ENCODE results near the gene CMTM6. TPM values are rescaled to one million over a fixed set of nuclear protein-coding genes. Genes with fewer than 3 reads are reported as not detected.
"Not testable (repeated sequence)": the region's sequence is repeated elsewhere in the genome, so short reads cannot be mapped to it uniquely, and the experiment has no call there.

CMTM6 gene
- total and polyA plus RNA-seq, 7 donors: 3.7 to 8.0 (median 5.5) TPM

DNA sequence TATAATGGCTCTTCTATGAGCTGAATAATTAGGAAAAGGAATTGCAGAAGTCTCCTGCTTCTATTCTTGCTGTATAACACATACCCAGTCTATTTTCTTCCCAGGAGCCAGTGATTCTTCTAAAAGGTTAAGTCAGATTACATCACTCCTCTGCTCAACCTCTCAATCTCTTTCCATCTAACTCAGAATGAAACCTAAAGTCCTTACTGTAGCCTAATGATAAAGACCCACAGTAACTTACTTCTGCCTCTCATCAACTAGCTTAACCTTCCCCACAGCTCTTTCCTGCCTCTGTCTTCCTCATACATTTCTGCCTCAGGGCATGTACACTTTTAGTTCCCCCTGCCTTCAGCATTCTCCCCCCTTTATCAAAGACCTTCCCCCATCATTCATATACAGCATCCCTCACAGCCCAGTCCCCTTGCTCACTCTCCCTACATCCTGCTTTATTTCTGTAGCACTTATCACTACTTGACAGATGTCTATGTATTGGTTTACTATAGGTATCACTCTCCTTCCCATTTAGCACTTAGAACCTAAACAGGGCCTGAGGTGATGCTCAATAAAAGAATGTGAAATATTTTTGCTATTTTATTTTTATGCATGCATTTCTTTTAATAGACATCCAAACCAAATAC lies 28.5 kb upstream of the CMTM6 start:
- DNase-seq (no peak), ATAC-seq (no peak)
- Histone ChIP-seq H3K27ac (no peak overlapping the region), H3K27me3 (ENCODE audit: insufficient read depth in 3 of 3, low read length in 2 of 3) (no peaks in the 10 kb centered on the region), H3K36me3 (ENCODE audit: insufficient read depth in 1 of 2, low read depth in 1 of 2) (peaks cover 6 to 96% of the 10 kb centered on the region in 2 donors), H3K4me3 (no peak overlapping the region), H3K9me3 (no peaks in the 10 kb centered on the region), H3K4me1 (no peaks in the 10 kb centered on the region)
- intact Hi-C loops (cut with DNase I): no loop called here
- TF ChIP-seq, protein P1, sequence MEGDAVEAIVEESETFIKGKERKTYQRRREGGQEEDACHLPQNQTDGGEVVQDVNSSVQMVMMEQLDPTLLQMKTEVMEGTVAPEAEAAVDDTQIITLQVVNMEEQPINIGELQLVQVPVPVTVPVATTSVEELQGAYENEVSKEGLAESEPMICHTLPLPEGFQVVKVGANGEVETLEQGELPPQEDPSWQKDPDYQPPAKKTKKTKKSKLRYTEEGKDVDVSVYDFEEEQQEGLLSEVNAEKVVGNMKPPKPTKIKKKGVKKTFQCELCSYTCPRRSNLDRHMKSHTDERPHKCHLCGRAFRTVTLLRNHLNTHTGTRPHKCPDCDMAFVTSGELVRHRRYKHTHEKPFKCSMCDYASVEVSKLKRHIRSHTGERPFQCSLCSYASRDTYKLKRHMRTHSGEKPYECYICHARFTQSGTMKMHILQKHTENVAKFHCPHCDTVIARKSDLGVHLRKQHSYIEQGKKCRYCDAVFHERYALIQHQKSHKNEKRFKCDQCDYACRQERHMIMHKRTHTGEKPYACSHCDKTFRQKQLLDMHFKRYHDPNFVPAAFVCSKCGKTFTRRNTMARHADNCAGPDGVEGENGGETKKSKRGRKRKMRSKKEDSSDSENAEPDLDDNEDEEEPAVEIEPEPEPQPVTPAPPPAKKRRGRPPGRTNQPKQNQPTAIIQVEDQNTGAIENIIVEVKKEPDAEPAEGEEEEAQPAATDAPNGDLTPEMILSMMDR (IDR thresholded peaks at IDR 0.05): no peak

- Histone ChIP-seq H3K4me3 (no peak overlapping the region), H3K36me3 (ENCODE audit: insufficient read depth in 1 of 2, low read depth in 1 of 2) (peaks cover 6 to 64% of the 10 kb centered on the region in 2 donors), H3K27me3 (ENCODE audit: insufficient read depth in 3 of 3, low read length in 2 of 3) (no peaks in the 10 kb centered on the region), H3K27ac (no peak overlapping the region), H3K9me3 (no peaks in the 10 kb centered on the region), H3K4me1 (no peaks in the 10 kb centered on the region)
- intact Hi-C loops (cut with DNase I): no loop called here
- DNase-seq (no peak), ATAC-seq (no peak)
- TF ChIP-seq, protein P1 (IDR thresholded peaks at IDR 0.05): no peak
Measured at GRCh38 chr3:32525720-32526119, 23.1 kb upstream of the CMTM6 start.

DNA sequence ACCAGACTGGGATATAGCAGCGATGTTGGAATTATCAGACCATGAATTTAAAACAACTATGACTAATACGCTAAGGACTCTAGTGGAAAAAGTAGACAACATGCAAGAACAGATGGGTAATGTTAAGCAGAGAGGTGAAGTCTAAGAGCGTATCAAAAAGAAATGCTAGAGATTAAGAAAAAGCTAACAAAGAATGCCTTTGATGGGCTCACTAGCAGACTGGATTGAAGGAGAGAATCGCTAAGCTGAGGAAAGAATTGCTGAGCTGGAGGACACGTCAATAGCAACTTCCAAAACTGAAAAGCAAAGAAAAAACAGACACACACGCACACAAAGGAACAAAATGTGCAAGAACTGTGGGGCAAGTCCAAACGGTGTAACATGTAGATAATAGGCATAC lies 20.0 kb upstream of the CMTM6 start:
- H3K4me3 ChIP-seq: no peak overlapping the region
- no peaks in the 10 kb centered on the region for H3K9me3 ChIP-seq
- H3K4me1 ChIP-seq: no peaks in the 10 kb centered on the region
- 49 to 55% (median 51%) methylated on average over 7 of the region's 7 CpGs for WGBS, 3 donors
- TF ChIP-seq, protein P1 (IDR thresholded peaks at IDR 0.05): no peak
- H3K27ac ChIP-seq: no peak overlapping the region
- intact Hi-C loops (cut with DNase I): no loop called here
- no peaks in the 10 kb centered on the region for H3K27me3 ChIP-seq (ENCODE audit: insufficient read depth in 3 of 3, low read length in 2 of 3)
- ATAC-seq (no peak), DNase-seq (no peak)
- H3K36me3 ChIP-seq (ENCODE audit: insufficient read depth in 1 of 2, low read depth in 1 of 2): peaks cover 6 to 33% of the 10 kb centered on the region in 2 donors

GRCh38 chr3:32518921-32519320 lies 16.3 kb upstream of the CMTM6 start:
- H3K27ac ChIP-seq; H3K27me3 ChIP-seq (ENCODE audit: insufficient read depth in 3 of 3, low read length in 2 of 3); H3K36me3 ChIP-seq (ENCODE audit: insufficient read depth in 1 of 2, low read depth in 1 of 2); ATAC-seq; H3K4me1 ChIP-seq; DNase-seq; H3K4me3 ChIP-seq; H3K9me3 ChIP-seq: not testable (repeated sequence)
- intact Hi-C loops (cut with DNase I): loop anchor here in 1 of 2 donors (10.0 kb wide), 1 partner anchor 416 kb away; no protein-coding TSS in a partner anchor
- 95 to 97% (median 96%) methylated on average over 5 of the region's 5 CpGs for WGBS, 3 donors

DNA sequence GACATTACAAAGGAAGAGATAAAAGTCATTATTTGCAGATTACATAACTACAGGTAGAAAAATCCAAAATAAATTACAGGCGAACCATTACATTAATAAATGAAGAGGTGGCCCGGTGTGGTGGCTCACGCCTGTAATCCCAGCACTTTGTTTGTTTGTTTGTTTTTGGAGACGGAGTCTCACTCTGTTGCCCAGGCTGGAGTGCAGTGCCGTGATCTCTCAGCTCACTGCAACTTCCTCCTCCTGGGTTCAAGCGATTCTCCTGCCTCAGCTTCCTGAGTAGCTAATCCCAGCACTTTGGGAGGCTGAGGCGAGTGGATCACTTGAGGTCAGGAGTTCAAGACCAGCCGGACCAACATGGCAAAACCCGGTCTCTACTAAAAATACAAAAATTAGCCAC lies 14.1 kb upstream of the CMTM6 start:
- H3K36me3 ChIP-seq (ENCODE audit: insufficient read depth in 1 of 2, low read depth in 1 of 2); H3K27me3 ChIP-seq (ENCODE audit: insufficient read depth in 3 of 3, low read length in 2 of 3); H3K4me1 ChIP-seq; H3K4me3 ChIP-seq; H3K9me3 ChIP-seq; DNase-seq; ATAC-seq; H3K27ac ChIP-seq: not testable (repeated sequence)
- 89 to 90% (median 90%) methylated on average over 9 of the region's 9 CpGs for WGBS, 3 donors
- intact Hi-C loops (cut with DNase I): loop anchor here in 1 of 2 donors (10.0 kb wide), 1 partner anchor 418 kb away; no protein-coding TSS in a partner anchor

GRCh38 chr3:32511005-32511404 lies 8.4 kb upstream of the CMTM6 start:
- Histone ChIP-seq H3K9me3 (no peaks in the 10 kb centered on the region), H3K4me1 (no peaks in the 10 kb centered on the region), H3K4me3 (no peak overlapping the region), H3K27me3 (ENCODE audit: insufficient read depth in 3 of 3, low read length in 2 of 3) (no peaks in the 10 kb centered on the region), H3K27ac (no peak overlapping the region), H3K36me3 (ENCODE audit: insufficient read depth in 1 of 2, low read depth in 1 of 2) (no peaks in the 10 kb centered on the region)
- TF ChIP-seq, protein P1 (IDR thresholded peaks at IDR 0.05): no peak
- intact Hi-C loops (cut with DNase I): loop anchor here in 1 of 2 donors (10.0 kb wide), 1 partner anchor 424 kb away; no protein-coding TSS in a partner anchor
- no peak for DNase-seq
- ATAC-seq: no peak
- WGBS, 3 donors: 80 to 87% (median 81%) methylated on average over 2 of the region's 2 CpGs
